B cell (primary cell): ENCODE measurements around the gene MZB1. TPM values are rescaled to one million over a fixed set of nuclear protein-coding genes. Genes with fewer than 3 reads are reported as not detected.

Experiments used
- ATAC-seq: fragments of 200-7000 bp; cut with Tn5 transposase; one replicate; pipeline ENCODE4 v1.10.0; 2021; ENCODE audit warnings: low read depth, mild to moderate bottlenecking, moderate number of reproducible peaks, moderate library complexity
- CTCF ChIA-PET: fragments of 350-600 bp; sonication (Branson Sonifier 250); formaldehyde crosslinking; loops from one replicate; lab custom pipeline; 2021; ENCODE audit warnings: antibody characterized with exemption, inconsistent platforms; lab: Charles Lee
- POLR2A ChIA-PET: fragments of 350-600 bp; sonication (Branson Sonifier 250); formaldehyde crosslinking; loops from one replicate; lab custom pipeline; 2021; ENCODE audit warnings: antibody characterized with exemption; lab: Charles Lee
- DNase-seq: peaks from one replicate; pipeline ENCODE4 v3.0.0; 2013
- H2AFZ ChIP-seq: 2 replicates; pipeline ENCODE4 v1.6.1; 2012; ENCODE audit warnings: mild to moderate bottlenecking, low read depth, low read length; ENCODE audit not compliant: insufficient read depth, poor library complexity, severe bottlenecking
- H3K27ac ChIP-seq, 2 donors: 1 replicate in 1 of 2; 2 replicates in 1 of 2; pipeline ENCODE4 v1.5.1; 2012 to 2013; ENCODE audit warnings: low read length in 2 of 2, mild to moderate bottlenecking in 2 of 2, moderate library complexity in 1 of 2
- H3K27me3 ChIP-seq, 4 experiments: fragments of 200-600 bp in 1 of 4; sonication (generic) in 1 of 4; replicated peaks in 1 of 4; 1 replicate in 2 of 4; 2 replicates in 2 of 4; pipeline versions ENCODE4 v1.6.1 to v1.7.0; 2013 to 2016; ENCODE audit warnings: low read length in 3 of 4, mild to moderate bottlenecking in 2 of 4, mixed read lengths in 1 of 4, moderate library complexity in 1 of 4; ENCODE audit not compliant: insufficient read depth in 4 of 4, control insufficient read depth in 3 of 4; ENCODE audit errors: control extremely low read depth in 1 of 4
- H3K36me3 ChIP-seq, 2 experiments: replicated peaks in 1 of 2; 1 replicate in 1 of 2; 2 replicates in 1 of 2; pipeline versions ENCODE4 v1.6.1 to v1.7.1; 2013; ENCODE audit warnings: low read length in 1 of 2; ENCODE audit not compliant: insufficient read depth in 2 of 2, control insufficient read depth in 1 of 2; ENCODE audit errors: control extremely low read depth in 1 of 2, extremely low read depth in 1 of 2
- H3K4me1 ChIP-seq, 2 donors: fragments of 200-600 bp in 1 of 2; sonication (generic) in 1 of 2; 1 replicate in 1 of 2; 2 replicates in 1 of 2; pipeline versions ENCODE4 v1.5.1 to v1.6.1; 2013 to 2017; ENCODE audit warnings: low read length in 2 of 2; ENCODE audit not compliant: control insufficient read depth in 2 of 2, insufficient read depth in 2 of 2
- H3K4me2 ChIP-seq: replicated peaks from 2 replicates; pipeline ENCODE3; 2012; ENCODE audit warnings: mild to moderate bottlenecking, low read depth, low read length; ENCODE audit not compliant: poor library complexity, severe bottlenecking
- H3K4me3 ChIP-seq, 5 experiments: fragments of 200-600 bp in 1 of 5; sonication (generic) in 1 of 5; 1 replicate in 3 of 5; 2 replicates in 2 of 5; pipeline versions ENCODE4 v1.5.1 to v1.7.0; 2011 to 2016; ENCODE audit warnings: low read length in 4 of 5, mild to moderate bottlenecking in 4 of 5, low read depth in 2 of 5, control low read depth in 1 of 5, moderate library complexity in 1 of 5; ENCODE audit not compliant: insufficient read depth in 1 of 5; ENCODE audit errors: control extremely low read depth in 1 of 5, extremely low read depth in 1 of 5
- H3K79me2 ChIP-seq: fragments of 200-600 bp; sonication (generic); one replicate; pipeline ENCODE4 v1.6.0; 2016; ENCODE audit warnings: low read length; ENCODE audit not compliant: control insufficient read depth, insufficient read depth
- H3K9ac ChIP-seq: fragments of 200-600 bp; sonication (generic); 2 replicates; pipeline ENCODE4 v1.6.1; 2017; ENCODE audit warnings: mild to moderate bottlenecking, low read length, moderate library complexity
- H3K9me3 ChIP-seq, 3 donors: one replicate each; pipeline versions ENCODE4 v1.6.1 to v1.7.1; 2013; ENCODE audit warnings: low read length in 2 of 3; ENCODE audit not compliant: control insufficient read depth in 2 of 3, insufficient read depth in 1 of 3; ENCODE audit errors: control extremely low read depth in 1 of 3
- H4K20me1 ChIP-seq: 2 replicates; pipeline ENCODE4 v1.6.0; 2012; ENCODE audit warnings: mild to moderate bottlenecking, low read length; ENCODE audit not compliant: insufficient read depth, control insufficient read depth, poor library complexity, severe bottlenecking
- H3K27ac Mint-ChIP-seq: one replicate; pipeline ENCODE4 v1.8.0; 2021; ENCODE audit warnings: mixed read lengths
- H3K27me3 Mint-ChIP-seq: one replicate; pipeline ENCODE4 v1.8.0; 2021; ENCODE audit warnings: mixed read lengths
- H3K4me1 Mint-ChIP-seq: one replicate; pipeline ENCODE4 v1.8.0; 2021; ENCODE audit warnings: mixed read lengths
- H3K4me3 Mint-ChIP-seq: one replicate; pipeline ENCODE4 v1.8.0; 2021; ENCODE audit warnings: mixed read lengths
- H3K9me3 Mint-ChIP-seq: one replicate; pipeline ENCODE4 v1.8.0; 2022; ENCODE audit warnings: mixed read lengths; ENCODE audit not compliant: insufficient read depth
- EZH2 ChIP-seq: IDR thresholded peaks from 2 replicates; pipeline ENCODE4 v1.6.1; 2012; ENCODE audit warnings: borderline replicate concordance, low read depth, mild to moderate bottlenecking, moderate library complexity, low read length; ENCODE audit not compliant: insufficient read depth, poor library complexity, severe bottlenecking
- WGBS: methylation state at CpG from one replicate; pipeline ENCODE4 v1.1.5; 2013; ENCODE audit warnings: missing lambda C conversion rate; ENCODE audit not compliant: insufficient coverage; 5-methylcytosine and 5-hydroxymethylcytosine counted together
- intact Hi-C: fragments of 100-400 bp; cut with micrococcal nuclease; formaldehyde crosslinking; loops from one replicate; pipeline ENCODE4 v1.10.0; 2022
- polyA plus RNA-seq: library from polyadenylated mRNA; depleted of rRNA; stranded (reverse); fragments of >200 nt; gene quantifications from 2 replicates; pipeline ENCODE4 v1.2.3, GENCODE V29; 2012
- total RNA-seq, 2 donors: library from RNA; stranded (reverse); fragments of 120-200 nt in 1 of 2; gene quantifications; 1 replicate in 1 of 2; 2 replicates in 1 of 2; pipeline versions ENCODE4 v1.2.3 to v1.2.4, GENCODE V29; 2013 to 2022
- TF ChIP-seq, protein P1 (sequence below): fragments of 200-600 bp; IDR thresholded peaks from one replicate; pipeline ENCODE4 v1.8.0; 2022; ENCODE audit warnings: antibody characterized with exemption, mild to moderate bottlenecking

The MZB1 gene
- total and polyA plus RNA-seq, 2 donors (not counting 1 experiment from before 2014, with no cell fraction given): 72.2 to 306 TPM

DNA sequence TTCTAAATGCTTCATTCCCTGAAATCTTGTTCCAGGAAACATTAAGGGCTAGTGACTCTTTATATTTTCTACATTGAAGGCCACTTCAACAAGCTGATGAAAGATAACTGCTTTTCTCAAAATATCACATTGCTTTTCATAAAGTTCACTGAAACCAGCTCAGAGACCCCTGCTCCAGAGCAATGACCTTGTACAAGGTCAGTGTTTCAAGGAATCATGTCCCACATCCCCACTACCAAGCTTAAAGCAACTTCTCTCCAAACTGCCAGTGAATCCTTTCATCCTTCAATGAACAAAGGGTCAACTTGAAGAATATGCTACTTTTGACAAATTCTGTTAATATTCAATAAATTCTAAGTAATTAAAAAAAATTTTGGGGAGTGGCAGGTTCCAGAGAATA, 26.2 kb upstream of the MZB1 start:
- no peaks in the 10 kb centered on the region for H4K20me1 ChIP-seq
- H3K4me1 ChIP-seq: no peaks in the 10 kb centered on the region
- H3K4me2 ChIP-seq: no peak overlapping the region
- no peak overlapping the region for H3K9ac ChIP-seq
- ATAC-seq (no peak), DNase-seq (no peak)
- no peak for TF ChIP-seq EZH2
- TF ChIP-seq, protein P1, sequence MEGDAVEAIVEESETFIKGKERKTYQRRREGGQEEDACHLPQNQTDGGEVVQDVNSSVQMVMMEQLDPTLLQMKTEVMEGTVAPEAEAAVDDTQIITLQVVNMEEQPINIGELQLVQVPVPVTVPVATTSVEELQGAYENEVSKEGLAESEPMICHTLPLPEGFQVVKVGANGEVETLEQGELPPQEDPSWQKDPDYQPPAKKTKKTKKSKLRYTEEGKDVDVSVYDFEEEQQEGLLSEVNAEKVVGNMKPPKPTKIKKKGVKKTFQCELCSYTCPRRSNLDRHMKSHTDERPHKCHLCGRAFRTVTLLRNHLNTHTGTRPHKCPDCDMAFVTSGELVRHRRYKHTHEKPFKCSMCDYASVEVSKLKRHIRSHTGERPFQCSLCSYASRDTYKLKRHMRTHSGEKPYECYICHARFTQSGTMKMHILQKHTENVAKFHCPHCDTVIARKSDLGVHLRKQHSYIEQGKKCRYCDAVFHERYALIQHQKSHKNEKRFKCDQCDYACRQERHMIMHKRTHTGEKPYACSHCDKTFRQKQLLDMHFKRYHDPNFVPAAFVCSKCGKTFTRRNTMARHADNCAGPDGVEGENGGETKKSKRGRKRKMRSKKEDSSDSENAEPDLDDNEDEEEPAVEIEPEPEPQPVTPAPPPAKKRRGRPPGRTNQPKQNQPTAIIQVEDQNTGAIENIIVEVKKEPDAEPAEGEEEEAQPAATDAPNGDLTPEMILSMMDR: no peak
- H3K27me3 ChIP-seq: no peaks in the 10 kb centered on the region
- CTCF ChIA-PET: no interaction called here
- Mint-ChIP-seq H3K9me3 (no peaks in the 10 kb centered on the region), H3K4me3 (no peak overlapping the region), H3K4me1 (no peaks in the 10 kb centered on the region), H3K27ac (no peak overlapping the region), H3K27me3 (no peaks in the 10 kb centered on the region)
- POLR2A ChIA-PET: no interaction called here
- H3K27ac ChIP-seq: no peak overlapping the region
- H3K4me3 ChIP-seq: no peak overlapping the region
- intact Hi-C loops: no loop called here
- H3K36me3 ChIP-seq: peaks cover 0 to 12% of the 10 kb centered on the region in 2 experiments
- H3K79me2 ChIP-seq: no peaks in the 10 kb centered on the region
- no peaks in the 10 kb centered on the region for H3K9me3 ChIP-seq
- no peak overlapping the region for H2AFZ ChIP-seq

DNA sequence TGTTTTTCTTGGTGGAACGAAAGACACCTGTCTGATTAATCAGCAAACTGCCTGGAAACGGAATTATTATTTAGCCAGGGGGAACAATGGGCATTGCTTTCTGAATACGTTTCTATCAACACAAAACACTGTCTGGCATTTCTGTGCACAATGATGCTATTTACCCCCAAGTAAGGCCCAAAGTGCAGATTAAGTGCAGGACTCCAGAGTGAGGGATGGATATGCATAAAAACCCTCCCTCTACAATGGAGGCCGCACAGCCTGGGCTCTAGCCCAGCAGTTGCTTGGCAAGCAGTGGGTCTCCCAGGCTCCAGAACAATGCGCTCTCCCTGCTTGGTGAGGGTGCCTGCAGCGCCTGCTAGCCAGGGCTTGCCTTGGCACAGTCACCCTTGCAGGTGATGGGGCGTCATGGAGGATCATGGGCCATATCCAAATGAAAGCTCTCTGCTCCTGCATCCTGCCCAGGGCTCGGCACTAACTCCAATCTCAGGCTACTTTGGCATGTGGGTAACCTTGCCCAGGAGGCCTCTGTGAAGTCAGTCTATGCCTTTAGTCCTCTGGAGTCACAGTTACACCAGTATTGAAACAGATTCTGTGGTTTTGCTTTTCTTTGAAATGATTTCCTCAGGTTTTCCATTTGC, 25.6 kb upstream of the MZB1 start:
- WGBS: 88% methylated on average over 6 of the region's 8 CpGs
- H3K79me2 ChIP-seq: no peaks in the 10 kb centered on the region
- no peak overlapping the region for H3K27ac Mint-ChIP-seq
- H3K4me3 ChIP-seq: no peak overlapping the region
- no peak overlapping the region for H3K9ac ChIP-seq
- peaks cover 0 to 12% of the 10 kb centered on the region in 2 experiments for H3K36me3 ChIP-seq
- no peaks in the 10 kb centered on the region for H3K27me3 Mint-ChIP-seq
- POLR2A ChIA-PET: no interaction called here
- no peak for TF ChIP-seq EZH2
- TF ChIP-seq, protein P1: no peak
- no peak overlapping the region for H3K4me3 Mint-ChIP-seq
- H3K27me3 ChIP-seq: no peaks in the 10 kb centered on the region
- H3K4me1 ChIP-seq: no peaks in the 10 kb centered on the region
- no peak overlapping the region for H3K4me2 ChIP-seq
- H3K27ac ChIP-seq: no peak overlapping the region
- no peak for DNase-seq
- no peaks in the 10 kb centered on the region for H3K4me1 Mint-ChIP-seq
- H2AFZ ChIP-seq: no peak overlapping the region
- CTCF ChIA-PET: no interaction called here
- H3K9me3 ChIP-seq: no peaks in the 10 kb centered on the region
- ATAC-seq: no peak
- H4K20me1 ChIP-seq: no peaks in the 10 kb centered on the region
- intact Hi-C loops: no loop called here
- no peaks in the 10 kb centered on the region for H3K9me3 Mint-ChIP-seq
